Measurements from ENCODE around the gene DLG2. TPM values are rescaled to one million over a fixed set of nuclear protein-coding genes. Genes with fewer than 3 reads are reported as not detected.

The DLG2 gene
- total and polyA plus RNA-seq, 2 donors: 4.8 to 6.6 TPM

DNA sequence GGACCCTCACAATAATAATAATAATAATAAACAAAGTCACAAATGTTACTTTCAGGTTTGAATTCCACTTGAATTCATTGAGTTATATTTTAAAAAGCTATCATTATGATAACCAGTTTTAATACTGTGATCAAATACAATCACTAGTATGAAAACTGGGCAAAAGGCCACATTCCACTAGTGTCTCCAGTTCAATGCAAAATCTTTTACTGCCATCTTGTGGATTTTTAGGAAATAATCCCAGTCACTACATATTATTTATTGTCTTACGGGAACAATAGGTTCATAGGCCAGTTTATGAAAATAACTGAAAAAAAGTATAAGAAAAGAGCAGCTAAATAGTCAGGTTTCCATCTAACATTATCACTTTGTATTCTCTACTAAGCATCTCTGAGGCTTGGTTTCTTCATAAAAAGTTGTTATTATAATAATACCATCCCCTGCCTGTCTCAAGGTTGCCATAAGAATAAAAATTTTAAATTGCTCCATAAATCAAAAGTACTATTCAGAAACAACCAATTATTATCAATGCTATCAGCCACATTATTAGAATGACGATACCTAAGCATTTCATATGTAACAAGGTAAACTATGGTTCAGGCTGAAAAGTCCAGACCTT, 1807.1 kb downstream of the DLG2 start:
- no peaks in the 10 kb centered on the region for H3K4me1 ChIP-seq (ENCODE audit: control insufficient read depth in 2 of 2, insufficient read depth in 2 of 2, low read length in 2 of 2)
- 57% methylated on average over 2 of the region's 2 CpGs for WGBS
- H3K27me3 ChIP-seq (ENCODE audit: control insufficient read depth in 2 of 2, insufficient read depth in 1 of 2, low read length in 1 of 2): no peaks in the 10 kb centered on the region
- no peak overlapping the region for H3K27ac ChIP-seq (ENCODE audit: low read depth in 1 of 2, low read length in 1 of 2)
- no peak overlapping the region for H3K4me3 ChIP-seq (ENCODE audit: low read length in 2 of 2)
- DNase-seq (ENCODE audit: low read depth in 6 of 9, low spot score in 9 of 9): peak in 3 of 9 donors; percentile 2 to 28 (median 6)
- no peaks in the 10 kb centered on the region for H3K9me3 ChIP-seq (ENCODE audit: control insufficient read depth in 2 of 2, insufficient read depth in 1 of 2, low read length in 1 of 2)
- H3K36me3 ChIP-seq (ENCODE audit: control insufficient read depth in 2 of 2, insufficient read depth in 2 of 2, low read length in 1 of 2): no peaks in the 10 kb centered on the region

DNA sequence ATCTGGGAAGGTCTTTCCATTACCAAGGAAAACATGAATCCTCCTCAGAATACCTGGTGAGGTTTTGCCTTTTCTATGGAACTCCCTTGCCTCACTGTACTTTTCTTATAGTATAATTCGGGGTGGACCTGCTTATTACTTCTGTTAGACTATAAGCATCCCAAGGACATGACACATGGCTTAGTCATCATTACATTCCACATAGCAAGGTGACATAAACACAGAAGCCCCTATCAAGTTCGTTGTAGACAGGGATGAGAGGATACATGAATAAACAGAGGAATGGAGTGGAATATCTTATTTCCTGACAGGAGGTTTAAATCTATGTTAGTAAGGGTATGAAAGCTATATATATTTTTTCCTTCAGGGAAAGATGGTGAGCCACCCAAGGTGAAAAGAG, 1808.8 kb downstream of the DLG2 start:
- Histone ChIP-seq H3K27ac (ENCODE audit: low read depth in 1 of 2, low read length in 1 of 2) (no peak overlapping the region), H3K4me1 (ENCODE audit: control insufficient read depth in 2 of 2, insufficient read depth in 2 of 2, low read length in 2 of 2) (no peaks in the 10 kb centered on the region), H3K27me3 (ENCODE audit: control insufficient read depth in 2 of 2, insufficient read depth in 1 of 2, low read length in 1 of 2) (no peaks in the 10 kb centered on the region), H3K4me3 (ENCODE audit: low read length in 2 of 2) (no peak overlapping the region), H3K36me3 (ENCODE audit: control insufficient read depth in 2 of 2, insufficient read depth in 2 of 2, low read length in 1 of 2) (no peaks in the 10 kb centered on the region), H3K9me3 (ENCODE audit: control insufficient read depth in 2 of 2, insufficient read depth in 1 of 2, low read length in 1 of 2) (no peaks in the 10 kb centered on the region)
- WGBS: 65% methylated on average over 2 of the region's 2 CpGs
- DNase-seq (ENCODE audit: low read depth in 6 of 9, low spot score in 9 of 9): no peak

DNA sequence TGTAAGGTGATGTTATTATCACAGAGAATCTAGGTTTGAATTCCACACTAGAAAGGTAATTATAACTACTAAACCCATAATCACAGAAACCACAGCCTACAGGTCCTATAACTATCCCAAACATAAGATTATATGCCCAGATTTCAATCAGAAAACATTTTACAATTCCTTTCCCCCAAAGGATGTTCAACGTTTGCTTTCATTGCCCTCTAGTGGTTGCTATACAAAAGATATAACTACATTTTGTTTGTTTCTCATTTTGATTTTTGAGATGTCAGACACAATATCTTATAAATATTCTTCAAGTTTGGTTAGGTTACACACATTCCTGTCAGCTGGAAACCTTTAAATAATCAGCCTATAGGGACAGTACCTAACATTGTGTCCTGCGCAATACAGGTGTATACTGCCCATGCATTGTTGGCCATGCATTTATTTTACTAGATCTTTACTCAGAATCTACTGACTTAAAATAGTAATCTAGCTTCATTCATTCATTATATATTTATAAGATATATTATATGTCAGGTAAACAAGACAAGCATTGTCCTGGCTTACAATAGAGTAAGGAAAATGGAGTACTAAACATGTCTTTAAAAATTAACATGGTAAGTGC, 1810.5 kb downstream of the DLG2 start:
- Histone ChIP-seq H3K36me3 (ENCODE audit: control insufficient read depth in 2 of 2, insufficient read depth in 2 of 2, low read length in 1 of 2) (no peaks in the 10 kb centered on the region), H3K27me3 (ENCODE audit: control insufficient read depth in 2 of 2, insufficient read depth in 1 of 2, low read length in 1 of 2) (no peaks in the 10 kb centered on the region), H3K4me3 (ENCODE audit: low read length in 2 of 2) (no peak overlapping the region), H3K27ac (ENCODE audit: low read depth in 1 of 2, low read length in 1 of 2) (no peak overlapping the region), H3K4me1 (ENCODE audit: control insufficient read depth in 2 of 2, insufficient read depth in 2 of 2, low read length in 2 of 2) (no peaks in the 10 kb centered on the region), H3K9me3 (ENCODE audit: control insufficient read depth in 2 of 2, insufficient read depth in 1 of 2, low read length in 1 of 2) (no peaks in the 10 kb centered on the region)
- DNase-seq (ENCODE audit: low read depth in 6 of 9, low spot score in 9 of 9): no peak
- 49% methylated on average over 2 of the region's 2 CpGs for WGBS

DNA sequence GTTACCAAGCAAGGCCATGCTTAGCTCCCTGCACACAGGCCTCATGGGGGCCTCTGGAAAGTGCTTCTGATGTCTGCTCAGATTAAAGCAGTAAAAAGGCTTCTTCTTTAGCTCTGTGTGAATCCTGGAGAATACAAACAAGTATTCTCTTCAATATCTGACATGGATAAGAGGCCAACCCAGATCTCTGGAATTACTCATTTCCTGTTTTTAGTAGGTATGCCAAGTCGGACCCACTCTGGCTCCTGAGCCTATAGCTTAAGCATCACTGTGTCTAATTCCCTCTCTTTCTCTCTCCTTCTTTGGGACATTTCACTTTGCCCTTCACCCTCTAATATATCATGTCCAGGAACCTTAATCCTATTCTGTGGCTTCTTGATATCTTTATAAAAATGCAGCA, 1811.4 kb downstream of the DLG2 start:
- WGBS: 77% methylated on average over 1 of the region's 1 CpG
- H3K9me3 ChIP-seq (ENCODE audit: control insufficient read depth in 2 of 2, insufficient read depth in 1 of 2, low read length in 1 of 2): no peaks in the 10 kb centered on the region

DNA sequence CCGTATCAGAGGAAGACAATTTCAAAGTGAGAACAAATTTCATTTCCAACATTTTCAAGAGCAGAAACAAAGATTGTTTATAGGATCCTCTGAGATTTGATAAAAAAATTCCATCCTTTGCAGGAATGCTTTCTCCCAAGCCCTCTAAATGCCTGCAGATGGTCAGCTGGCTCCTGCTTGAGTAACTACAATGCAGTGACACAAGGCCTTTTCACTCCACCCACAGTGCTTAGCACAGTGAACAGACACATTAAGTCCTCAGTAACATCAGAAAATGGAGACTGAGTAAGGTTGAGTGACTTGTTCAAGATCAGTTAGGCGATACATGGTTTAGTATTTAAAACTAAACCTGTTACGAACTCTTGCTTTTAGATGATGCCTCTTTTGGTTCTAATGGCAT, 1813.8 kb downstream of the DLG2 start:
- WGBS: 97% methylated on average over 3 of the region's 3 CpGs
- DNase-seq (ENCODE audit: low read depth in 6 of 9, low spot score in 9 of 9): no peak
- Histone ChIP-seq H3K36me3 (ENCODE audit: control insufficient read depth in 2 of 2, insufficient read depth in 2 of 2, low read length in 1 of 2) (no peaks in the 10 kb centered on the region), H3K9me3 (ENCODE audit: control insufficient read depth in 2 of 2, insufficient read depth in 1 of 2, low read length in 1 of 2) (no peaks in the 10 kb centered on the region), H3K27ac (ENCODE audit: low read depth in 1 of 2, low read length in 1 of 2) (no peak overlapping the region), H3K4me3 (ENCODE audit: low read length in 2 of 2) (no peak overlapping the region), H3K27me3 (ENCODE audit: control insufficient read depth in 2 of 2, insufficient read depth in 1 of 2, low read length in 1 of 2) (no peaks in the 10 kb centered on the region), H3K4me1 (ENCODE audit: control insufficient read depth in 2 of 2, insufficient read depth in 2 of 2, low read length in 2 of 2) (no peaks in the 10 kb centered on the region)

More for the DNA sequence above, 1811.4 kb downstream of the DLG2 start:
- H3K27ac ChIP-seq (ENCODE audit: low read depth in 1 of 2, low read length in 1 of 2): no peak overlapping the region
- H3K4me3 ChIP-seq (ENCODE audit: low read length in 2 of 2): no peak overlapping the region
- no peaks in the 10 kb centered on the region for H3K4me1 ChIP-seq (ENCODE audit: control insufficient read depth in 2 of 2, insufficient read depth in 2 of 2, low read length in 2 of 2)
- no peaks in the 10 kb centered on the region for H3K27me3 ChIP-seq (ENCODE audit: control insufficient read depth in 2 of 2, insufficient read depth in 1 of 2, low read length in 1 of 2)
- no peaks in the 10 kb centered on the region for H3K36me3 ChIP-seq (ENCODE audit: control insufficient read depth in 2 of 2, insufficient read depth in 2 of 2, low read length in 1 of 2)
- DNase-seq (ENCODE audit: low read depth in 6 of 9, low spot score in 9 of 9): no peak

DNA sequence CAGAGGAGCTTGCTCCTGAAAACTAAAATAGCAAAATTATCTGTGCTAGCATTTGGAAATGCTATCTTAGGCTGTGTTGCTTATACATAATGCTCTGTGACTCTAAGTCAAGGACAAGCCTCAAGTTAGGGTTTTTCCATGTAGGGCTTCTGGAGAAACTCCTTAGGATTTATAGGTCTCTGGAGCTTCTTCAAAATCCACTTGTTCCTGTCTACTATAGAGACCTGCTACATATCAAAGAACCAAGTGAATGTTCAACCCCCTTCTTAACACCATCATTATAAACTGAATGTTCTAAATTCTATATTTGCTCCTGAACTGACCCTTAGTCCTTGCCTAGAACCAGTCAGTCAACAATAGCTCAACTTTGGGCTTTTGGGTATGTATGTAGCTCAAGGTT, 1817.9 kb downstream of the DLG2 start:
- Histone ChIP-seq H3K4me1 (ENCODE audit: control insufficient read depth in 2 of 2, insufficient read depth in 2 of 2, low read length in 2 of 2) (no peaks in the 10 kb centered on the region), H3K4me3 (ENCODE audit: low read length in 2 of 2) (no peak overlapping the region), H3K36me3 (ENCODE audit: control insufficient read depth in 2 of 2, insufficient read depth in 2 of 2, low read length in 1 of 2) (no peaks in the 10 kb centered on the region), H3K9me3 (ENCODE audit: control insufficient read depth in 2 of 2, insufficient read depth in 1 of 2, low read length in 1 of 2) (no peaks in the 10 kb centered on the region), H3K27ac (ENCODE audit: low read depth in 1 of 2, low read length in 1 of 2) (no peak overlapping the region), H3K27me3 (ENCODE audit: control insufficient read depth in 2 of 2, insufficient read depth in 1 of 2, low read length in 1 of 2) (no peaks in the 10 kb centered on the region)
- no peak for DNase-seq (ENCODE audit: low read depth in 6 of 9, low spot score in 9 of 9)

DNA sequence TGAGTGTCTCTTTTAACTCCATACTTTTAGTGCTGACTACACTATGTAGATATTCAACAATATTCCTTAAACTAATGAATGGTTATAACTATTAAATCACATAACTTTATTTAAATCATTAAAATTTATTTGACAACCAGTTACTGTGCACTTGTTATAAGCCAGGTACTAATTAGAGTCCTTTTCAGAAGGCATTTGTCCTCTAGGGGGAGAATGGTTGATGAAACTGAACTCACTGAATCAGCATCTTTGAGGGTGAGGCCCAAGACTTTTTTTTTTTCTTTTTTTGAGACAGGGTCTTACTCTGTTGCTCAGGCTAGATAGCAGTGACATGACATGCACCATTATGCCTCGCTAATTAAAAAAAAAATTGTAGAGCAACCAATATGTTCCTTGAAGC, 1825.3 kb downstream of the DLG2 start:
- DNase-seq (ENCODE audit: low read depth in 6 of 9, low spot score in 9 of 9): no peak
- Histone ChIP-seq H3K36me3 (ENCODE audit: control insufficient read depth in 2 of 2, insufficient read depth in 2 of 2, low read length in 1 of 2) (no peaks in the 10 kb centered on the region), H3K4me1 (ENCODE audit: control insufficient read depth in 2 of 2, insufficient read depth in 2 of 2, low read length in 2 of 2) (no peaks in the 10 kb centered on the region), H3K27me3 (ENCODE audit: control insufficient read depth in 2 of 2, insufficient read depth in 1 of 2, low read length in 1 of 2) (no peaks in the 10 kb centered on the region), H3K4me3 (ENCODE audit: low read length in 2 of 2) (no peak overlapping the region), H3K9me3 (ENCODE audit: control insufficient read depth in 2 of 2, insufficient read depth in 1 of 2, low read length in 1 of 2) (no peaks in the 10 kb centered on the region), H3K27ac (ENCODE audit: low read depth in 1 of 2, low read length in 1 of 2) (no peak overlapping the region)
- WGBS: 100% methylated on average over 1 of the region's 1 CpG

DNA sequence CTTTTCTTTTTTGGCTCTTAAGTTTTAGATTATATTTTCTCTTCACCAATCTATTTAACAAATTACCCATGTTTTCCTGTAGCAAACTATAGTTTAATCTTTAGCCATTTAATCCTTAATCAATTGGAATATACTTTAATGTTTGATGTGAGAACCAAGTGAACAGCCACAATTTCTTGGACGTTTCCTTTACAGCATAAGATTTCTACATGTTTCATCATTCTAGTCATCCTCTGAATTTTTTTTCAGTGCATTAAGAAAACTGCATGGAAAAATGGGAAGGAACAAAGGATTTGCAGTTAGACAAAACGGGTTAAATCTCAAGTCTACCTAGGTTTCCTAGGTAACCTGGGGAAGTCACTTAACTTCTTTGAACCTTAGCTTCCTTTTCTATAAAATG, 1833.8 kb downstream of the DLG2 start:
- no peak for DNase-seq (ENCODE audit: low read depth in 6 of 9, low spot score in 9 of 9)
- no peak overlapping the region for H3K4me3 ChIP-seq (ENCODE audit: low read length in 2 of 2)
- no peaks in the 10 kb centered on the region for H3K4me1 ChIP-seq (ENCODE audit: control insufficient read depth in 2 of 2, insufficient read depth in 2 of 2, low read length in 2 of 2)
- H3K27me3 ChIP-seq (ENCODE audit: control insufficient read depth in 2 of 2, insufficient read depth in 1 of 2, low read length in 1 of 2): no peaks in the 10 kb centered on the region
- 75% methylated on average over 2 of the region's 2 CpGs for WGBS
- no peaks in the 10 kb centered on the region for H3K9me3 ChIP-seq (ENCODE audit: control insufficient read depth in 2 of 2, insufficient read depth in 1 of 2, low read length in 1 of 2)
- H3K27ac ChIP-seq (ENCODE audit: low read depth in 1 of 2, low read length in 1 of 2): no peak overlapping the region
- no peaks in the 10 kb centered on the region for H3K36me3 ChIP-seq (ENCODE audit: control insufficient read depth in 2 of 2, insufficient read depth in 2 of 2, low read length in 1 of 2)

DNA sequence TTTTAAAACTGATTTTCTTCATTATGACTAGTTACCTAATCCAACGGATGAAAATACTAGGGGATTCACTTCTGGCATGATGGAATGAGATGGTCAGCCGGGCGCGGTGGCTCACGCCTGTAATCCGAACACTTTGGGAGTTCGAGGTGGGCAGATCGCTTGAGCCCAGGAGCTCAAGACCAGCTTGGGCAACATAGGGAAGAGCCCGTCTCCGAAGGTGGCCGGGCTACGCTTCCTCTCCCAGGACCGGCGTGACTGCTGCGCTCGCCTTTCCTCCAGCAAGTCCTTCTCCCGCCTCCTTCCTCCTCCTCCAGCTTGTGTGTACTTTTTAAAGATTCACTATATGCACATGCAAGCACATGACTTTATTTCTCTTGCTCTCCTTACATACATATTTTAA, 1835.6 kb downstream of the DLG2 start:
- Histone ChIP-seq H3K4me1 (ENCODE audit: control insufficient read depth in 2 of 2, insufficient read depth in 2 of 2, low read length in 2 of 2) (no peaks in the 10 kb centered on the region), H3K36me3 (ENCODE audit: control insufficient read depth in 2 of 2, insufficient read depth in 2 of 2, low read length in 1 of 2) (no peaks in the 10 kb centered on the region), H3K27me3 (ENCODE audit: control insufficient read depth in 2 of 2, insufficient read depth in 1 of 2, low read length in 1 of 2) (no peaks in the 10 kb centered on the region), H3K4me3 (ENCODE audit: low read length in 2 of 2) (no peak overlapping the region), H3K27ac (ENCODE audit: low read depth in 1 of 2, low read length in 1 of 2) (no peak overlapping the region), H3K9me3 (ENCODE audit: control insufficient read depth in 2 of 2, insufficient read depth in 1 of 2, low read length in 1 of 2) (no peaks in the 10 kb centered on the region)
- DNase-seq (ENCODE audit: low read depth in 6 of 9, low spot score in 9 of 9): no peak
- WGBS: 95% methylated on average over 17 of the region's 17 CpGs

Data from thymus (tissue), 11 donors.